HCT116 (cell line): ENCODE data around the gene PDP2. TPM values are rescaled to one million over a fixed set of nuclear protein-coding genes. Genes with fewer than 3 reads are reported as not detected.

Experiments used
- ATAC-seq: fragments of 200-7000 bp; cut with Tn5 transposase; 2 replicates; pipeline ENCODE4 v1.9.1; 2020; ENCODE audit warnings: mild to moderate bottlenecking, moderate library complexity
- BruUV-seq: library from RNA; stranded (reverse); fragments of 400-500 nt; replicated peaks from 2 replicates; lab custom pipeline; 2021; lab: Mats Ljungman, UMichigan
- CTCF ChIA-PET: fragments of 300-600 bp; sonication (Branson Sonifier 250); formaldehyde crosslinking; loops from one replicate; lab custom pipeline; 2021; ENCODE audit warnings: antibody characterized with exemption; lab: Charles Lee
- POLR2A ChIA-PET: fragments of 300-600, 350-600 bp; sonication (Branson Sonifier 250); formaldehyde crosslinking; loops from one replicate; lab custom pipeline; 2021; ENCODE audit warnings: antibody characterized with exemption; lab: Charles Lee
- RAD21 ChIA-PET, 2 experiments: fragments of 300-600 bp; sonication (Branson Sonifier 250); formaldehyde crosslinking; loops; one replicate each; lab custom pipeline; 2023; ENCODE audit warnings: low total read pairs in 2 of 2; ENCODE audit not compliant: uncharacterized antibody in 2 of 2, unreplicated experiment in 2 of 2, low non-redundant PET in 1 of 2; lab: Charles Lee
- DNase-seq: peaks from one replicate; pipeline ENCODE4 v3.0.0-alpha.2; 2010; ENCODE audit warnings: low read depth, low spot score
- H2AFZ ChIP-seq: fragments of 200-600 bp; shearing (Covaris generic), sonication (generic); 2 replicates; pipeline ENCODE4 v1.6.1; 2017; ENCODE audit warnings: low read depth, mixed run types, mixed read lengths, antibody characterized with exemption, low read length; ENCODE audit not compliant: poor library complexity, severe bottlenecking
- H3K27ac ChIP-seq: 2 replicates; pipeline ENCODE4 v1.5.1; 2012; ENCODE audit warnings: low read depth, low read length
- H3K27me3 ChIP-seq: fragments of 200-600 bp; sonication (generic); 2 replicates; pipeline ENCODE4 v1.6.1; 2016; ENCODE audit warnings: mixed run types, low read length, mixed read lengths; ENCODE audit not compliant: insufficient read depth
- H3K36me3 ChIP-seq, 2 experiments: fragments of 200-500 bp in 1 of 2; fragments of 200-600 bp in 1 of 2; sonication (Bioruptor generic) in 1 of 2; sonication (generic) in 1 of 2; 2 replicates each; pipeline versions ENCODE4 v1.5.1 to v1.6.1; 2014 to 2016; ENCODE audit warnings: low read length in 2 of 2, inconsistent platforms in 1 of 2, mixed read lengths in 1 of 2, mixed run types in 1 of 2; ENCODE audit not compliant: insufficient read depth in 2 of 2, control insufficient read depth in 1 of 2
- H3K4me1 ChIP-seq, 2 experiments: fragments of 200-600 bp in 1 of 2; sonication (generic) in 1 of 2; 2 replicates each; pipeline versions ENCODE4 v1.5.1 to v1.6.1; 2012 to 2017; ENCODE audit warnings: low read length in 2 of 2, inconsistent platforms in 1 of 2, mild to moderate bottlenecking in 1 of 2, mixed read lengths in 1 of 2, mixed run types in 1 of 2, moderate library complexity in 1 of 2; ENCODE audit not compliant: insufficient read depth in 2 of 2, control insufficient read depth in 1 of 2
- H3K4me2 ChIP-seq: fragments of 200-600 bp; sonication (generic); 2 replicates; pipeline ENCODE4 v1.6.1; 2017; ENCODE audit warnings: mixed run types, low read length, mixed read lengths
- H3K4me3 ChIP-seq, 2 experiments: fragments of 200-600 bp in 1 of 2; sonication (generic) in 1 of 2; replicated peaks in 1 of 2; 2 replicates each; pipeline ENCODE4 v1.5.1; 2011 to 2016; ENCODE audit warnings: low read length in 2 of 2, control low read depth in 1 of 2, low read depth in 1 of 2, mild to moderate bottlenecking in 1 of 2, mixed read lengths in 1 of 2, mixed run types in 1 of 2
- H3K79me2 ChIP-seq: fragments of 200-600 bp; sonication (generic); 2 replicates; pipeline ENCODE4 v1.6.1; 2017; ENCODE audit warnings: mild to moderate bottlenecking, mixed run types, low read length, moderate library complexity, mixed read lengths; ENCODE audit not compliant: insufficient read depth
- H3K9ac ChIP-seq: fragments of 200-600 bp; sonication (generic); 2 replicates; pipeline ENCODE4 v1.6.1; 2016; ENCODE audit warnings: low read length, mixed read lengths
- H3K9me2 ChIP-seq: fragments of 200-600 bp; sonication (generic), shearing (Covaris generic); 2 replicates; pipeline ENCODE4 v1.6.1; 2017; ENCODE audit warnings: mixed run types, mild to moderate bottlenecking, moderate library complexity; ENCODE audit not compliant: insufficient read depth
- H3K9me3 ChIP-seq, 2 experiments: fragments of 200-500 bp in 1 of 2; fragments of 200-600 bp in 1 of 2; sonication (Bioruptor generic) in 1 of 2; sonication (generic) in 1 of 2; 2 replicates each; pipeline ENCODE4 v1.6.1; 2014 to 2017; ENCODE audit warnings: low read length in 2 of 2, mixed read lengths in 2 of 2, inconsistent platforms in 1 of 2, low read depth in 1 of 2, mild to moderate bottlenecking in 1 of 2, mixed run types in 1 of 2, moderate library complexity in 1 of 2; ENCODE audit not compliant: control insufficient read depth in 1 of 2, insufficient read depth in 1 of 2
- H4K20me1 ChIP-seq: fragments of 200-600 bp; sonication (generic), shearing (Covaris generic); 2 replicates; pipeline ENCODE4 v1.6.1; 2017; ENCODE audit warnings: mixed run types, mild to moderate bottlenecking, moderate library complexity; ENCODE audit not compliant: insufficient read depth
- CBX3 ChIP-seq: IDR thresholded peaks from 2 replicates; pipeline ENCODE4 v1.6.1; 2012; ENCODE audit warnings: low read depth
- ELF1 ChIP-seq: IDR thresholded peaks from 2 replicates; pipeline ENCODE4 v1.6.1; 2012; ENCODE audit warnings: low read depth, borderline replicate concordance
- FOSL1 ChIP-seq: IDR thresholded peaks from 2 replicates; pipeline ENCODE4 v1.6.1; 2012; ENCODE audit warnings: low read depth
- SIN3A ChIP-seq: IDR thresholded peaks from 2 replicates; pipeline ENCODE4 v1.6.1; 2012; ENCODE audit warnings: low read depth
- SP1 ChIP-seq: IDR thresholded peaks from 2 replicates; pipeline ENCODE4 v1.6.1; 2012; ENCODE audit warnings: low read depth
- SRF ChIP-seq: IDR thresholded peaks from 2 replicates; pipeline ENCODE4 v1.6.1; 2012; ENCODE audit warnings: low read depth
- YY1 ChIP-seq: IDR thresholded peaks from 2 replicates; pipeline ENCODE4 v1.6.1; 2011; ENCODE audit warnings: low read length, low read depth, moderate library complexity, mild to moderate bottlenecking; ENCODE audit not compliant: insufficient replicate concordance; ENCODE audit errors: extremely low read depth
- ZNF274 ChIP-seq: fragments of 200-500 bp; sonication (Bioruptor generic); IDR thresholded peaks from 2 replicates; pipeline ENCODE4 v1.6.1; 2014; ENCODE audit warnings: mild to moderate bottlenecking, low read depth, low read length, inconsistent platforms
- intact Hi-C: fragments of 100-400 bp; cut with micrococcal nuclease; formaldehyde crosslinking; loops from 2 replicates; pipeline ENCODE4 v1.10.0; 2022
- total RNA-seq: library from RNA; stranded (reverse); gene quantifications from one replicate; pipeline ENCODE4 v1.2.1, GENCODE V29; 2021; ENCODE audit not compliant: unreplicated experiment
- TF ChIP-seq, protein P1 (sequence below): IDR thresholded peaks from 2 replicates; pipeline ENCODE4 v1.6.1; 2012
- TF ChIP-seq, protein P2 (sequence below): IDR thresholded peaks from 2 replicates; pipeline ENCODE4 v1.6.1; 2011; ENCODE audit warnings: mild to moderate bottlenecking, low read length, moderate library complexity; ENCODE audit not compliant: insufficient replicate concordance; ENCODE audit errors: extremely low read depth

The PDP2 gene
- total RNA-seq, 1 experiment from 2014 or later = 19.9 TPM

DNA sequence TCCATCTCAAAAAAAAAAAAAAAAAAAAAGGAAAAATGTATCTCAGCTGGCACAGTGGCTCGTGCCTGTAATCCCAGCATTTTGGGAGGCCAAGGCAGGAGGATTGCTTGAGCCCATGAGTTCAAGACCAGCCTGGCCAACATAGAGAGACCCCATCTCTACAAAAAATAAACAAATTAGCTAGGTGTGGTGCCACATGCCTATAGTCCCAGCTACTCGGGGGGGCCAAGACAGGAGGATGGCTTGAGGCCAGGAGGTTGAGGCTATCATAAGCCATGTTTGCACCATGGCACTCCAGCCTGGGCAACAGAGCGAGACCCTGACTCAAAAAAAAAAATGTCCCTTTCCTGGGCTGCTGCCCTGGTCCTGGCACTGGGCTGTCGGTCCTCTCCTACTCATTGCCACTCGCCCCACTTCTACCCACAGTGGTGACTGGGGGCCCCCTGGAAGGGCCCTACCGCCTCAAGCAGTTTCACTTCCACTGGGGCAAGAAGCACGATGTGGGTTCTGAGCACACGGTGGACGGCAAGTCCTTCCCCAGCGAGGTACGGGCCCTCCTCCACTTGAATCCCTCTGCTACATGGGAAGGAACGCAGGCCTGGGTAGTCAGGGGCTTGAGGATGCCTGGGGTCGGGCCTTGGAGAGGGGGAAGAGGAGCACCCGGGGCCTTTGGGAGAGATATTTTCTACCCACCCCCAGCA lies 30.1 kb upstream of the PDP2 start (continued):
- TF ChIP-seq YY1 (no peak), FOSL1 (no peak), SRF (no peak), SP1 (no peak), ZNF274 (no peak), SIN3A (no peak)

DNA sequence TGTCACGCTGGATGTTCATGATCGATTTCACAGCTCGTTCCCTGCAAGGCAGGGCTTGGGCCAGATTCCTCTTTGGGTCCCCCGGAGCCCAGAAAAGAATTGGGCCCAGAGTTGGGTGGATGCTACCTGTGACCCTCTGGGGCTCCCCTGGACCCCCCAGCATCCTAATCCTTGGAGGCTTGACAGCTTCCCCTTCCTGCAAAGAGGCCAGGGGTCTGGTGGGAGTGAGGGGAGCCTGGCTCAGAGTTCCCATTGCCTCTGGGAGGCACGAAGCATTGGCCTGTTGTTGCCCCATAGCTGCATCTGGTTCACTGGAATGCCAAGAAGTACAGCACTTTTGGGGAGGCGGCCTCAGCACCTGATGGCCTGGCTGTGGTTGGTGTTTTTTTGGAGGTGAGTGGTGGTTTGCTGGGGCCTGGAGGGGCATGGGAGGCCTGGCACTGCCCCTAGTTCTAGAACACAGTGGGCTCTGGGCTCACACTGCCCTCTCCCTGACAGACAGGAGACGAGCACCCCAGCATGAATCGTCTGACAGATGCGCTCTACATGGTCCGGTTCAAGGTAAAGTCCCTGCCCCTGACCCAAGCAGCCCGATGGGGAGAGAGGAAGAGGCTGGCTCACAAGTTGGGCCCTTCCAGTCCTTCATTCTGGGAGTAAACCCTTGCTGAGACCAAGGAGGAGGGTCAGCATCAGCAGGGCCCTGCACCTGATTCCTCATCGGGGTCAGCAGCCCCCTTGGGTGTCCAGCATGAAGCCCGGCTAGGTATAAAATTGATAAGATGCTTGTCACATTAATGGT lies 28.9 kb upstream of the PDP2 start:
- H3K9me2 ChIP-seq = no peaks in the 10 kb centered on the region
- ChIA-PET CTCF (interaction anchor here (1.1 to 3.4 kb wide), 3 partner anchors 17 to 99 kb away, joined by 4 to 16 read pairs (median 6); partner anchors contain the start of gene NAE1), RAD21 (no interaction called here), POLR2A (no interaction called here)
- no peaks in the 10 kb centered on the region for H4K20me1 ChIP-seq
- H3K27me3 ChIP-seq = no peaks in the 10 kb centered on the region
- BruUV-seq = no TSS peak
- H3K36me3 ChIP-seq = no peaks in the 10 kb centered on the region
- TF ChIP-seq SIN3A (no peak), SRF (no peak), ELF1 (no peak), CBX3 (no peak)
- TF ChIP-seq, protein P1, sequence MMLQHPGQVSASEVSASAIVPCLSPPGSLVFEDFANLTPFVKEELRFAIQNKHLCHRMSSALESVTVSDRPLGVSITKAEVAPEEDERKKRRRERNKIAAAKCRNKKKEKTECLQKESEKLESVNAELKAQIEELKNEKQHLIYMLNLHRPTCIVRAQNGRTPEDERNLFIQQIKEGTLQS = no peak
- TF ChIP-seq, protein P2, sequence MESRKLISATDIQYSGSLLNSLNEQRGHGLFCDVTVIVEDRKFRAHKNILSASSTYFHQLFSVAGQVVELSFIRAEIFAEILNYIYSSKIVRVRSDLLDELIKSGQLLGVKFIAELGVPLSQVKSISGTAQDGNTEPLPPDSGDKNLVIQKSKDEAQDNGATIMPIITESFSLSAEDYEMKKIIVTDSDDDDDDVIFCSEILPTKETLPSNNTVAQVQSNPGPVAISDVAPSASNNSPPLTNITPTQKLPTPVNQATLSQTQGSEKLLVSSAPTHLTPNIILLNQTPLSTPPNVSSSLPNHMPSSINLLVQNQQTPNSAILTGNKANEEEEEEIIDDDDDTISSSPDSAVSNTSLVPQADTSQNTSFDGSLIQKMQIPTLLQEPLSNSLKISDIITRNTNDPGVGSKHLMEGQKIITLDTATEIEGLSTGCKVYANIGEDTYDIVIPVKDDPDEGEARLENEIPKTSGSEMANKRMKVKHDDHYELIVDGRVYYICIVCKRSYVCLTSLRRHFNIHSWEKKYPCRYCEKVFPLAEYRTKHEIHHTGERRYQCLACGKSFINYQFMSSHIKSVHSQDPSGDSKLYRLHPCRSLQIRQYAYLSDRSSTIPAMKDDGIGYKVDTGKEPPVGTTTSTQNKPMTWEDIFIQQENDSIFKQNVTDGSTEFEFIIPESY = no peak
- intact Hi-C loops = no loop called here
- no peak overlapping the region for H3K9ac ChIP-seq
- no peaks in the 10 kb centered on the region for H3K4me1 ChIP-seq
- no peak overlapping the region for H3K4me3 ChIP-seq
- H3K27ac ChIP-seq = no peak overlapping the region
- DNase-seq = no peak
- no peaks in the 10 kb centered on the region for H3K9me3 ChIP-seq
- no peak overlapping the region for H3K4me2 ChIP-seq
- H2AFZ ChIP-seq = no peak overlapping the region
- ATAC-seq = no peak
- no peaks in the 10 kb centered on the region for H3K79me2 ChIP-seq
